A549 (cell line): ENCODE results near the gene ZNF384.

Experiments
- MYC ChIP-seq: IDR thresholded peaks from 2 replicates; pipeline ENCODE4 v1.6.1; 2012; ENCODE audit warnings: mild to moderate bottlenecking, inconsistent platforms, low read length, improper control_type of control experiment, borderline replicate concordance
- NFE2L2 ChIP-seq: fragments of 150-350 bp; conservative IDR thresholded peaks from 2 replicates; pipeline ENCODE4 v1.6.1; 2014; ENCODE audit warnings: low read length

DNA sequence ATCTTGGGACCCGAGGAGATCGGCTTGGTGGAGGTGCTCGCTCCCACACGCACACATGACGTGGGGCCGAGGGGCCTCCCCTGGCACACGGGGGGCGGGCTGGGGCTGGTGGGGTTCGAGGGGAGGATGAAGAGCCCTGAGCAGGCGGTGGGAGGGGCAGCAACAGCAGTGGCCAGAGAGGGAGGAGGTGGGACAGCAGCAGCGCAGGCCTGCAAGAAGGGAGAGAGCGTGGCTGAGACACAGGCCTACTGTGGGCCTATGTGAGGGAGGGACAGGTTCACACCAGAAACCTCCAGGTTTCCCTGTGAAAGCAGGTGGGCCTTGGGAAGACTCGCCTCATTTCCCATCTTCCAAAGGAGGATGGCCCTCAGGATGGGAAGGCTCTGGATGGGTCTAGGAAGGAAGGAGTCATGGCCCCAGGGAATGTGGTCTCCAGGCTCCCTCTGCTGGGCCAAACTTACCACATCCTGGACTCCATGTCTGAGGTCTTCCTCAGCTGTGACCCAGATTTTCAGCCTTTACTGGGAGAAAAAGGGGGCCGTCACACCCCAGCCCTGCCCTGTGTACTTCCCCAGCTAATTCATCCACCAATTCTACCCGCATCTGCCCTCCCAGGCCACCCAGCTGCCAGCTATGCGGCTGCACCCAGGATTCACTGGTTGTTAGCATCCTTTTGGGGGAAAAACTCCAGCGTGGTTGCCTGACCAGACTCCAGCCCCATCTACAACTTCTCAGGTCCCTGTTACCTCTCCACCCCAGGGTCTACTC lies 8.6 kb upstream of the ZNF384 start:
- TF ChIP-seq NFE2L2 (no peak), MYC (no peak)
